ENCODE results near the gene ADARB1.

GRCh38 chr21:45150638-45151131 is 76.3 kb downstream of the ADARB1 start:
- TF ChIP-seq, protein P1, sequence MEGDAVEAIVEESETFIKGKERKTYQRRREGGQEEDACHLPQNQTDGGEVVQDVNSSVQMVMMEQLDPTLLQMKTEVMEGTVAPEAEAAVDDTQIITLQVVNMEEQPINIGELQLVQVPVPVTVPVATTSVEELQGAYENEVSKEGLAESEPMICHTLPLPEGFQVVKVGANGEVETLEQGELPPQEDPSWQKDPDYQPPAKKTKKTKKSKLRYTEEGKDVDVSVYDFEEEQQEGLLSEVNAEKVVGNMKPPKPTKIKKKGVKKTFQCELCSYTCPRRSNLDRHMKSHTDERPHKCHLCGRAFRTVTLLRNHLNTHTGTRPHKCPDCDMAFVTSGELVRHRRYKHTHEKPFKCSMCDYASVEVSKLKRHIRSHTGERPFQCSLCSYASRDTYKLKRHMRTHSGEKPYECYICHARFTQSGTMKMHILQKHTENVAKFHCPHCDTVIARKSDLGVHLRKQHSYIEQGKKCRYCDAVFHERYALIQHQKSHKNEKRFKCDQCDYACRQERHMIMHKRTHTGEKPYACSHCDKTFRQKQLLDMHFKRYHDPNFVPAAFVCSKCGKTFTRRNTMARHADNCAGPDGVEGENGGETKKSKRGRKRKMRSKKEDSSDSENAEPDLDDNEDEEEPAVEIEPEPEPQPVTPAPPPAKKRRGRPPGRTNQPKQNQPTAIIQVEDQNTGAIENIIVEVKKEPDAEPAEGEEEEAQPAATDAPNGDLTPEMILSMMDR (IDR thresholded peaks at IDR 0.05; ENCODE audit: insufficient read depth, low read depth, low read length): no peak
- TF ChIP-seq EZH2 (IDR thresholded peaks at IDR 0.05; ENCODE audit: insufficient read depth, low read length): no peak

Data from astrocyte (in vitro differentiated cells and primary cell).